WTC11 (cell line): ENCODE results near the gene P2RY6. TPM values are rescaled to one million over a fixed set of nuclear protein-coding genes. Genes with fewer than 3 reads are reported as not detected.

ENCODE experiments used
- ATAC-seq: fragments of 200-7000 bp; cut with Tn5 transposase; 2 replicates; pipeline ENCODE4 v1.10.0; 2021; ENCODE audit warnings: mild to moderate bottlenecking, moderate library complexity
- CTCF ChIA-PET: fragments of 300-600 bp; sonication (Branson Sonifier 250); formaldehyde crosslinking; loops from one replicate; lab custom pipeline; 2021; ENCODE audit warnings: antibody characterized with exemption; lab: Charles Lee
- POLR2A ChIA-PET: fragments of 350-600 bp; sonication (Branson Sonifier 250); formaldehyde crosslinking; loops from one replicate; lab custom pipeline; 2021; ENCODE audit warnings: antibody characterized with exemption; lab: Charles Lee
- DNase-seq: peaks from one replicate; pipeline ENCODE4 v3.0.0; 2021; ENCODE audit warnings: low spot score
- H3K27ac Mint-ChIP-seq: 2 replicates; pipeline ENCODE4 v1.8.0; 2021; ENCODE audit warnings: mixed read lengths
- H3K27me3 Mint-ChIP-seq: 2 replicates; pipeline ENCODE4 v1.8.0; 2021; ENCODE audit warnings: low read depth, mild to moderate bottlenecking, moderate library complexity, mixed read lengths
- H3K36me3 Mint-ChIP-seq: 2 replicates; pipeline ENCODE4 v1.8.0; 2021; ENCODE audit warnings: mixed read lengths
- H3K4me1 Mint-ChIP-seq: 2 replicates; pipeline ENCODE4 v1.8.0; 2022; ENCODE audit warnings: mixed read lengths
- H3K4me3 Mint-ChIP-seq: 2 replicates; pipeline ENCODE4 v1.8.0; 2021; ENCODE audit warnings: mild to moderate bottlenecking, moderate library complexity, mixed read lengths
- H3K9me3 Mint-ChIP-seq: 2 replicates; pipeline ENCODE4 v1.8.0; 2021; ENCODE audit warnings: mixed read lengths
- EMX1 ChIP-seq: fragments of 250-450 bp; sonication (Bioruptor Pico); IDR thresholded peaks from 2 replicates; pipeline ENCODE4 v1.8.0; 2021; ENCODE audit warnings: mild to moderate bottlenecking
- HMGXB4 ChIP-seq: sonication (generic); formaldehyde crosslinking; IDR thresholded peaks from 2 replicates; pipeline ENCODE4 v1.8.1; 2023; ENCODE audit warnings: mild to moderate bottlenecking, moderate library complexity, missing genetic modification reagents
- JUN ChIP-seq: sonication (generic); formaldehyde crosslinking; IDR thresholded peaks from 2 replicates; pipeline ENCODE4 v1.8.0; 2023; ENCODE audit warnings: mild to moderate bottlenecking, missing genetic modification reagents
- MAX ChIP-seq: sonication (generic); formaldehyde crosslinking; IDR thresholded peaks from 2 replicates; pipeline ENCODE4 v1.8.0; 2022; ENCODE audit warnings: mild to moderate bottlenecking, missing genetic modification reagents
- MYBL2 ChIP-seq: sonication (generic); formaldehyde crosslinking; IDR thresholded peaks from 2 replicates; pipeline ENCODE4 v1.8.1; 2023; ENCODE audit warnings: mild to moderate bottlenecking, moderate library complexity, missing genetic modification reagents
- NFE2L1 ChIP-seq: sonication (generic); formaldehyde crosslinking; IDR thresholded peaks from 2 replicates; pipeline ENCODE4 v1.8.1; 2023; ENCODE audit warnings: missing genetic modification reagents
- OVOL2 ChIP-seq: fragments of 250-450 bp; sonication (Bioruptor Pico); IDR thresholded peaks from 2 replicates; pipeline ENCODE4 v1.9.0; 2021; ENCODE audit warnings: mild to moderate bottlenecking, borderline replicate concordance
- SP1 ChIP-seq: sonication (generic); formaldehyde crosslinking; conservative IDR thresholded peaks from 2 replicates; pipeline ENCODE4 v1.8.1; 2022; ENCODE audit warnings: missing genetic modification reagents
- TP53 ChIP-seq: sonication (generic); formaldehyde crosslinking; IDR thresholded peaks from 2 replicates; pipeline ENCODE4 v1.8.1; 2023; ENCODE audit warnings: mild to moderate bottlenecking, missing genetic modification reagents
- USF2 ChIP-seq: sonication (generic); formaldehyde crosslinking; IDR thresholded peaks from 2 replicates; pipeline ENCODE4 v1.8.1; 2023; ENCODE audit warnings: mild to moderate bottlenecking, missing genetic modification reagents, moderate library complexity
- ZMAT4 ChIP-seq: fragments of 250-450 bp; sonication (Bioruptor Pico); IDR thresholded peaks from 2 replicates; pipeline ENCODE4 v1.9.0; 2021; ENCODE audit warnings: mild to moderate bottlenecking
- ZNF121 ChIP-seq: sonication (generic); formaldehyde crosslinking; IDR thresholded peaks from 2 replicates; pipeline ENCODE4 v1.8.0; 2023; ENCODE audit warnings: missing genetic modification reagents
- ZNF416 ChIP-seq: fragments of 250-450 bp; sonication (Bioruptor Pico); IDR thresholded peaks from 2 replicates; pipeline ENCODE4 v1.9.0; 2021; ENCODE audit warnings: mild to moderate bottlenecking, inconsistent platforms
- ZNF512 ChIP-seq: sonication (generic); formaldehyde crosslinking; IDR thresholded peaks from 2 replicates; pipeline ENCODE4 v1.8.1; 2022; ENCODE audit warnings: missing genetic modification reagents, borderline replicate concordance
- total RNA-seq: library from RNA; stranded (reverse); gene quantifications from 3 replicates; pipeline ENCODE4 v1.2.3, GENCODE V29; 2021
- TF ChIP-seq, protein P1 (sequence below): fragments of 200-600 bp; IDR thresholded peaks from 2 replicates; pipeline ENCODE4 v1.8.0; 2022; ENCODE audit warnings: antibody characterized with exemption

The P2RY6 gene
- total RNA-seq, 1 experiment from 2014 or later, result not detected

DNA sequence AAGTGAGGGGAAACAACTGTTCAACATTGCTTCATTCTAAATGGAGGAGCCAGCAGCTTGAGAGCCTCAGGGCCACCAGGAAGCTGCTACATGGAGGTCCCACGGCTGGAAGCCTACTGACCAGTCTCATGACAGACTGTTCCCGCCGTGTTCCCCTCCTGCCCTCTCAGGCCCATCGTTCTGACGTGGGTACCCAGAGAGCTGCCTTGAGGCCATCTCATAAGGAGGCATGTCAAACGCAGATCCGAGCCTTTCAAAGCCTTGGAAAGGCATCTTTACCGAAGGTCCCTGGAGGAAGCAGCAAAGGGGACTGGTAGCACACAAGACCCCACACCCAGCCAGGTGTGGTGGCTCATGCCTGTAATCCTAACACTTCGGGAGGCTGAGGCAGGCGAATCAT, 27.6 kb downstream of the P2RY6 start:
- DNase-seq (no peak), ATAC-seq (no peak)
- H3K27me3 Mint-ChIP-seq, result no peaks in the 10 kb centered on the region; the same call in 1 of the 2 replicates
- TF ChIP-seq ZNF416 (CRISPR knock-in tag) (no peak), TP53 (CRISPR knock-in tag) (no peak), HMGXB4 (no peak)
- H3K36me3 Mint-ChIP-seq, result no peaks in the 10 kb centered on the region
- H3K4me3 Mint-ChIP-seq, result no peak overlapping the region
- CTCF ChIA-PET, result interaction anchor here (0.6 to 6.8 kb wide), 11 partner anchors 10 to 63 kb away, joined by 3 to 88 read pairs (median 5); no protein-coding TSS in a partner anchor
- no peaks in the 10 kb centered on the region for H3K9me3 Mint-ChIP-seq
- POLR2A ChIA-PET, result no interaction called here
- H3K4me1 Mint-ChIP-seq, result peaks cover 12% of the 10 kb centered on the region
- no peak overlapping the region for H3K27ac Mint-ChIP-seq

- H3K9me3 Mint-ChIP-seq, result no peaks in the 10 kb centered on the region
- no peaks in the 10 kb centered on the region for H3K36me3 Mint-ChIP-seq
- H3K4me1 Mint-ChIP-seq, result peaks cover 14% of the 10 kb centered on the region
- peak overlapping the region; percentile 76 for H3K4me3 Mint-ChIP-seq
- DNase-seq, result no peak
- no peak overlapping the region for H3K27ac Mint-ChIP-seq
- H3K27me3 Mint-ChIP-seq, result peaks cover 36% of the 10 kb centered on the region
- ChIA-PET POLR2A (interaction anchor here (1.5 to 4.2 kb wide), 2 partner anchors 25 to 29 kb away, joined by 6 to 23 read pairs; no protein-coding TSS in a partner anchor), CTCF (interaction anchor here (0.6 to 7.6 kb wide), 40 partner anchors 8 to 524 kb away, joined by 3 to 270 read pairs (median 6); partner anchors contain the start of gene FCHSD2)
- TF ChIP-seq TP53 (CRISPR knock-in tag), result no peak
- ATAC-seq, result no peak
Measured at GRCh38 chr11:73306069-73306841, 34.1 kb downstream of the P2RY6 start.

- DNase-seq (peak; percentile 43), ATAC-seq (peak; percentile 0; the same call in 1 of the 2 replicates)
- ChIA-PET POLR2A (interaction anchor here (1.5 to 4.2 kb wide), 3 partner anchors 16 to 28 kb away, joined by 6 to 23 read pairs (median 7); no protein-coding TSS in a partner anchor), CTCF (interaction anchor here (0.6 to 7.6 kb wide), 45 partner anchors 9 to 1442 kb away, joined by 3 to 270 read pairs (median 6); partner anchors contain the start of gene FCHSD2)
- 0 out of 2 replicates have a peak, but pooled peaks have one; percentile 23 for TF ChIP-seq HMGXB4
- TF ChIP-seq OVOL2 (CRISPR knock-in tag), result no peak
- no peak for TF ChIP-seq ZMAT4
- Mint-ChIP-seq H3K36me3 (no peaks in the 10 kb centered on the region), H3K27me3 (peaks cover 38% of the 10 kb centered on the region), H3K27ac (peak overlapping the region; percentile 85), H3K4me3 (peak overlapping the region; percentile 76), H3K9me3 (no peaks in the 10 kb centered on the region), H3K4me1 (peaks cover 15% of the 10 kb centered on the region)
Measured at GRCh38 chr11:73306977-73307322, 34.8 kb downstream of the P2RY6 start.

DNA sequence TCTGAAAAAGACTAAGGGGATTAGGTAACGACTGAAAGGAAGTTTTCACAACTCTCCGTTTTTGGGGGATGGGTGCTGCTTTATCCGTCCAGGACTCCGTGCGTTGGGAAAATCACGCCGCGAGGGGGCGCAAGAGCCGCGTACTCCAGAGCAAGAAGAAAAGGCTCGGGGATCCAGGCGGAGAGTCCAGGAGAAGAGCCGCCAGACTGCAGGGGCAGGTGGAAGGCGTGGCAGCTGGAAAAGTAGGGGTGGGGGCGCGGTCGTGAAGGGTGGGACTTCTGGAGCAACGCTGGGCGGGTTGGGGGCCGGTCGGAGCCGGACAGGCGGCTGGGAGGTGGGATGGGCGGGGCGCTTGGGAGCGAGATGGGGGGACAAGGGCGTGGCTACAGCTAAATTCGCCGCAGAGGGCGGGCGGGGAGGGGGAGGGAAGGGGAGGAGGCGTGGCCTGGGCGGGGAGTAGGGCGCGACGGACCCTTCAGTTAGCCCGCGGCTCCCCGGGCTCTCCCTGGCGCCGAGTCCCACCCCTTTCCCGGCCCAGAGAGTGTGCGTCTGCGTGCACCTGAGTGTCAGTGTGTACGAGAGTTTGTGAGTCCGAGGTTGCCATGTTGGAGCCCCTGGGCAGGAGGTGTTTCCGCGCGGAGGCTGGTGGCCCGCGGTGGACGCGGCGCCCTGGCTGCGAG, 35.3 kb downstream of the P2RY6 start:
- ATAC-seq (peak; percentile 78), DNase-seq (peak; percentile 99)
- H3K27ac Mint-ChIP-seq, result peak overlapping the region; percentile 85
- POLR2A ChIA-PET, result interaction anchor here (1.1 to 4.2 kb wide), 4 partner anchors 16 to 69 kb away, joined by 3 to 23 read pairs (median 6); partner anchors contain the start of gene RELT
- no peaks in the 10 kb centered on the region for H3K36me3 Mint-ChIP-seq
- TF ChIP-seq ZNF512, result no peak
- TF ChIP-seq EMX1 (CRISPR knock-in tag), result no peak
- 0 out of 2 replicates have a peak, but pooled peaks have one; percentile 55 for TF ChIP-seq ZNF121 (CRISPR knock-in tag)
- TF ChIP-seq MYBL2 (CRISPR knock-in tag), result no peak
- TF ChIP-seq, protein P1, sequence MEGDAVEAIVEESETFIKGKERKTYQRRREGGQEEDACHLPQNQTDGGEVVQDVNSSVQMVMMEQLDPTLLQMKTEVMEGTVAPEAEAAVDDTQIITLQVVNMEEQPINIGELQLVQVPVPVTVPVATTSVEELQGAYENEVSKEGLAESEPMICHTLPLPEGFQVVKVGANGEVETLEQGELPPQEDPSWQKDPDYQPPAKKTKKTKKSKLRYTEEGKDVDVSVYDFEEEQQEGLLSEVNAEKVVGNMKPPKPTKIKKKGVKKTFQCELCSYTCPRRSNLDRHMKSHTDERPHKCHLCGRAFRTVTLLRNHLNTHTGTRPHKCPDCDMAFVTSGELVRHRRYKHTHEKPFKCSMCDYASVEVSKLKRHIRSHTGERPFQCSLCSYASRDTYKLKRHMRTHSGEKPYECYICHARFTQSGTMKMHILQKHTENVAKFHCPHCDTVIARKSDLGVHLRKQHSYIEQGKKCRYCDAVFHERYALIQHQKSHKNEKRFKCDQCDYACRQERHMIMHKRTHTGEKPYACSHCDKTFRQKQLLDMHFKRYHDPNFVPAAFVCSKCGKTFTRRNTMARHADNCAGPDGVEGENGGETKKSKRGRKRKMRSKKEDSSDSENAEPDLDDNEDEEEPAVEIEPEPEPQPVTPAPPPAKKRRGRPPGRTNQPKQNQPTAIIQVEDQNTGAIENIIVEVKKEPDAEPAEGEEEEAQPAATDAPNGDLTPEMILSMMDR, result peak; percentile 57
- peak; percentile 33; the same call in 1 of the 2 replicates for TF ChIP-seq NFE2L1 (CRISPR knock-in tag)
- TF ChIP-seq SP1 (CRISPR knock-in tag), result peak; percentile 60
- no peak for TF ChIP-seq JUN (CRISPR knock-in tag)
- TF ChIP-seq MAX (CRISPR knock-in tag), result peak; percentile 27; the same call in 1 of the 2 replicates
- no peak for TF ChIP-seq USF2
- H3K4me1 Mint-ChIP-seq, result peaks cover 16% of the 10 kb centered on the region
- peak overlapping the region; percentile 76 for H3K4me3 Mint-ChIP-seq
- CTCF ChIA-PET, result interaction anchor here (0.6 to 7.6 kb wide), 44 partner anchors 8 to 1442 kb away, joined by 3 to 270 read pairs (median 6); partner anchors contain the start of gene FCHSD2
- no peaks in the 10 kb centered on the region for H3K9me3 Mint-ChIP-seq
- H3K27me3 Mint-ChIP-seq, result peaks cover 39% of the 10 kb centered on the region
